Osteocyte (in vitro differentiated cells): ENCODE measurements around the gene MAK. TPM values are rescaled to one million over a fixed set of nuclear protein-coding genes. Genes with fewer than 3 reads are reported as not detected.
"Not testable (repeated sequence)": the region's sequence is repeated elsewhere in the genome, so short reads cannot be mapped to it uniquely, and the experiment has no call there.

Source experiments
- DNase-seq: peaks from one replicate; pipeline ENCODE4 v3.0.0; 2021; ENCODE audit warnings: mixed read lengths; ENCODE audit not compliant: unreplicated experiment; ENCODE audit errors: extremely low spot score
- H3K27ac Mint-ChIP-seq: one replicate; pipeline ENCODE4 v1.8.0; 2021; ENCODE audit warnings: mild to moderate bottlenecking, mixed read lengths; ENCODE audit not compliant: unreplicated experiment
- H3K27me3 Mint-ChIP-seq: one replicate; pipeline ENCODE4 v1.8.0; 2021; ENCODE audit warnings: mixed read lengths; ENCODE audit not compliant: unreplicated experiment
- H3K36me3 Mint-ChIP-seq: one replicate; pipeline ENCODE4 v1.8.0; 2021; ENCODE audit warnings: mixed read lengths; ENCODE audit not compliant: unreplicated experiment
- H3K4me1 Mint-ChIP-seq: one replicate; pipeline ENCODE4 v1.8.0; 2021; ENCODE audit warnings: mixed read lengths; ENCODE audit not compliant: unreplicated experiment
- H3K4me3 Mint-ChIP-seq: one replicate; pipeline ENCODE4 v1.8.0; 2021; ENCODE audit warnings: mild to moderate bottlenecking, moderate library complexity, mixed read lengths; ENCODE audit not compliant: unreplicated experiment
- H3K9me3 Mint-ChIP-seq: one replicate; pipeline ENCODE4 v1.8.0; 2021; ENCODE audit warnings: mixed read lengths; ENCODE audit not compliant: unreplicated experiment
- CTCF ChIP-seq: fragments of 200-600 bp; sonication (generic); IDR thresholded peaks from 2 replicates; pipeline ENCODE4 v1.5.0; 2021; ENCODE audit warnings: antibody characterized with exemption, mild to moderate bottlenecking, moderate library complexity
- total RNA-seq: library from RNA; stranded (reverse); gene quantifications from 2 replicates; pipeline ENCODE4 v1.2.1, GENCODE V29; 2021

MAK gene
- total RNA-seq, 1 donor from 2014 or later: not detected

- Mint-ChIP-seq H3K27me3 (no peaks in the 10 kb centered on the region), H3K36me3 (peaks cover 3% of the 10 kb centered on the region), H3K9me3 (no peaks in the 10 kb centered on the region), H3K27ac (no peak overlapping the region), H3K4me1 (peaks cover 7% of the 10 kb centered on the region), H3K4me3 (no peak overlapping the region)
- DNase-seq: no peak
- no peak for TF ChIP-seq CTCF
Observed at GRCh38 chr6:10742251-10742650, 96.1 kb downstream of the MAK start.

GRCh38 chr6:10741643-10742042 is 96.7 kb downstream of the MAK start:
- not testable (repeated sequence) for DNase-seq, H3K36me3 Mint-ChIP-seq, H3K27ac Mint-ChIP-seq, H3K4me1 Mint-ChIP-seq, H3K4me3 Mint-ChIP-seq, H3K9me3 Mint-ChIP-seq, H3K27me3 Mint-ChIP-seq

GRCh38 chr6:10740061-10740460 is 98.3 kb downstream of the MAK start:
- no peak for TF ChIP-seq CTCF
- DNase-seq: no peak
- Mint-ChIP-seq H3K27ac (no peak overlapping the region), H3K4me1 (peaks cover 8% of the 10 kb centered on the region), H3K4me3 (no peak overlapping the region), H3K27me3 (no peaks in the 10 kb centered on the region), H3K36me3 (peaks cover 3% of the 10 kb centered on the region), H3K9me3 (no peaks in the 10 kb centered on the region)

GRCh38 chr6:10736731-10737130 is 101.6 kb downstream of the MAK start:
- Mint-ChIP-seq H3K27ac (no peak overlapping the region), H3K36me3 (peaks cover 13% of the 10 kb centered on the region), H3K4me1 (peaks cover 23% of the 10 kb centered on the region), H3K4me3 (no peak overlapping the region), H3K9me3 (no peaks in the 10 kb centered on the region), H3K27me3 (no peaks in the 10 kb centered on the region)
- TF ChIP-seq CTCF: no peak
- no peak for DNase-seq

GRCh38 chr6:10733863-10734262 is 104.5 kb downstream of the MAK start:
- no peaks in the 10 kb centered on the region for H3K27me3 Mint-ChIP-seq
- H3K9me3 Mint-ChIP-seq: no peaks in the 10 kb centered on the region
- no peak for TF ChIP-seq CTCF
- peaks cover 20% of the 10 kb centered on the region for H3K36me3 Mint-ChIP-seq
- peaks cover 23% of the 10 kb centered on the region for H3K4me1 Mint-ChIP-seq
- H3K27ac Mint-ChIP-seq: peak overlapping the region; percentile 90
- DNase-seq: no peak
- H3K4me3 Mint-ChIP-seq: no peak overlapping the region

- TF ChIP-seq CTCF: no peak
- Mint-ChIP-seq H3K9me3 (no peaks in the 10 kb centered on the region), H3K4me3 (no peak overlapping the region), H3K27ac (peak overlapping the region; percentile 90), H3K27me3 (no peaks in the 10 kb centered on the region), H3K4me1 (peaks cover 23% of the 10 kb centered on the region), H3K36me3 (peaks cover 20% of the 10 kb centered on the region)
- peak; percentile 36 for DNase-seq
Observed at GRCh38 chr6:10733151-10733715, 105.1 kb downstream of the MAK start.
